ENCODE measurements around the gene LRRC8E. TPM values are rescaled to one million over a fixed set of nuclear protein-coding genes. Genes with fewer than 3 reads are reported as not detected.

The LRRC8E gene
- total and polyA plus RNA-seq, 7 donors = 0.03 to 0.26 (median 0.09) TPM; not detected in 1

GRCh38 chr19:7859831-7860713, 28.2 kb upstream of the LRRC8E start:
- no peaks in the 10 kb centered on the region for H3K9me3 ChIP-seq
- intact Hi-C loops (cut with DNase I) = loop anchor here in 1 of 2 donors (10.0 kb wide), 1 partner anchor 395 kb away; no protein-coding TSS in a partner anchor
- DNase-seq (peak in 1 of 2 donors; percentile 42), ATAC-seq (no peak)
- no peaks in the 10 kb centered on the region for H3K36me3 ChIP-seq (ENCODE audit: insufficient read depth in 1 of 2, low read depth in 1 of 2)
- H3K27ac ChIP-seq = no peak overlapping the region
- H3K4me1 ChIP-seq = peaks cover 5% of the 10 kb centered on the region
- peaks cover 0 to 54% (median 12%) of the 10 kb centered on the region in 3 donors for H3K27me3 ChIP-seq (ENCODE audit: insufficient read depth in 3 of 3, low read length in 2 of 3)
- no peak overlapping the region for H3K4me3 ChIP-seq
- TF ChIP-seq CTCF (IDR thresholded peaks at IDR 0.05) = no peak
- 88 to 92% (median 89%) methylated on average over 21 to 22 of the region's 22 CpGs for WGBS, 3 donors

- intact Hi-C loops (cut with DNase I) = no loop called here
- no peak overlapping the region for H3K4me3 ChIP-seq
- ATAC-seq (no peak), DNase-seq (peak in 1 of 2 donors; percentile 58)
- H3K27ac ChIP-seq = no peak overlapping the region
- peaks cover 5% of the 10 kb centered on the region for H3K4me1 ChIP-seq
- no peak for TF ChIP-seq CTCF (IDR thresholded peaks at IDR 0.05)
- no peaks in the 10 kb centered on the region for H3K36me3 ChIP-seq (ENCODE audit: insufficient read depth in 1 of 2, low read depth in 1 of 2)
- 72 to 79% (median 75%) methylated on average over 13 to 14 of the region's 14 CpGs for WGBS, 3 donors
- H3K9me3 ChIP-seq = no peaks in the 10 kb centered on the region
- H3K27me3 ChIP-seq (ENCODE audit: insufficient read depth in 3 of 3, low read length in 2 of 3) = peaks cover 0 to 55% (median 12%) of the 10 kb centered on the region in 3 donors
Observed at GRCh38 chr19:7860714-7861618, 27.3 kb upstream of the LRRC8E start.

- no peaks in the 10 kb centered on the region for H3K36me3 ChIP-seq (ENCODE audit: insufficient read depth in 1 of 2, low read depth in 1 of 2)
- intact Hi-C loops (cut with DNase I) = no loop called here
- H3K4me1 ChIP-seq = peaks cover 5% of the 10 kb centered on the region
- peaks cover 0 to 63% (median 15%) of the 10 kb centered on the region in 3 donors for H3K27me3 ChIP-seq (ENCODE audit: insufficient read depth in 3 of 3, low read length in 2 of 3)
- peak overlapping the region; percentile 38 for H3K4me3 ChIP-seq
- H3K9me3 ChIP-seq = no peaks in the 10 kb centered on the region
- no peak overlapping the region for H3K27ac ChIP-seq
- WGBS, 3 donors = 41 to 53% (median 48%) methylated on average over 63 of the region's 63 CpGs
- ATAC-seq = no peak
- no peak for TF ChIP-seq CTCF (IDR thresholded peaks at IDR 0.05)
- DNase-seq = peak in 1 of 2 donors; percentile 46
Observed at GRCh38 chr19:7861619-7862412, 26.5 kb upstream of the LRRC8E start.

GRCh38 chr19:7862413-7862951, 25.8 kb upstream of the LRRC8E start:
- DNase-seq = peak; percentile 61 to 72
- Histone ChIP-seq H3K27ac (no peak overlapping the region), H3K27me3 (ENCODE audit: insufficient read depth in 3 of 3, low read length in 2 of 3) (peaks cover 0 to 70% (median 15%) of the 10 kb centered on the region in 3 donors), H3K36me3 (ENCODE audit: insufficient read depth in 1 of 2, low read depth in 1 of 2) (no peaks in the 10 kb centered on the region), H3K4me3 (peak overlapping the region; percentile 38), H3K4me1 (peaks cover 5% of the 10 kb centered on the region), H3K9me3 (no peaks in the 10 kb centered on the region)
- WGBS, 3 donors = 11 to 16% (median 12%) methylated on average over 17 to 65 of the region's 67 CpGs
- peak in 3 of 4 donors; percentile 29 to 60 (median 56) for ATAC-seq
- no peak for TF ChIP-seq CTCF (IDR thresholded peaks at IDR 0.05)
- intact Hi-C loops (cut with DNase I) = no loop called here
